ENCODE results near the gene C7orf33.

The C7orf33 gene

GRCh38 chr7:148622887-148623585 lies 32.5 kb downstream of the C7orf33 start:
- FAIRE-seq, result no peak
- no peak for DNase-seq (ENCODE audit: extremely low spot score, insufficient read length, low read depth)

- FAIRE-seq (no peak), DNase-seq (ENCODE audit: extremely low spot score, insufficient read length, low read depth) (no peak)
Measured at GRCh38 chr7:148623586-148624282, 33.2 kb downstream of the C7orf33 start.

GRCh38 chr7:148624735-148625134 lies 34.2 kb downstream of the C7orf33 start:
- FAIRE-seq (no peak), DNase-seq (ENCODE audit: extremely low spot score, insufficient read length, low read depth) (no peak)

GRCh38 chr7:148625342-148625741 lies 34.8 kb downstream of the C7orf33 start:
- FAIRE-seq, result no peak
- no peak for DNase-seq (ENCODE audit: extremely low spot score, insufficient read length, low read depth)

GRCh38 chr7:148626828-148627227 lies 36.3 kb downstream of the C7orf33 start:
- FAIRE-seq, result no peak
- DNase-seq (ENCODE audit: extremely low spot score, insufficient read length, low read depth), result no peak

- FAIRE-seq (no peak), DNase-seq (ENCODE audit: extremely low spot score, insufficient read length, low read depth) (no peak)
Measured at GRCh38 chr7:148628011-148628410, 37.4 kb downstream of the C7orf33 start.

- no peak for FAIRE-seq
- no peak for DNase-seq (ENCODE audit: extremely low spot score, insufficient read length, low read depth)
Measured at GRCh38 chr7:148630078-148630477, 39.5 kb downstream of the C7orf33 start.

- FAIRE-seq (no peak), DNase-seq (ENCODE audit: extremely low spot score, insufficient read length, low read depth) (no peak)
Measured at GRCh38 chr7:148633761-148634160, 43.2 kb downstream of the C7orf33 start.

GRCh38 chr7:148637094-148637493 lies 46.5 kb downstream of the C7orf33 start:
- FAIRE-seq (no peak), DNase-seq (ENCODE audit: extremely low spot score, insufficient read length, low read depth) (no peak)

- DNase-seq (ENCODE audit: extremely low spot score, insufficient read length, low read depth) (no peak), FAIRE-seq (no peak)
Measured at GRCh38 chr7:148645898-148646297, 55.3 kb downstream of the C7orf33 start.

GRCh38 chr7:148650232-148650858 lies 59.8 kb downstream of the C7orf33 start:
- DNase-seq (ENCODE audit: extremely low spot score, insufficient read length, low read depth), result no peak
- FAIRE-seq, result no peak

- FAIRE-seq, result no peak
- DNase-seq (ENCODE audit: extremely low spot score, insufficient read length, low read depth), result no peak
Measured at GRCh38 chr7:148652773-148653172, 62.2 kb downstream of the C7orf33 start.

- DNase-seq (ENCODE audit: extremely low spot score, insufficient read length, low read depth) (no peak), FAIRE-seq (no peak)
Measured at GRCh38 chr7:148657929-148658328, 67.4 kb downstream of the C7orf33 start.

- DNase-seq (ENCODE audit: extremely low spot score, insufficient read length, low read depth), result no peak
- FAIRE-seq, result no peak
Measured at GRCh38 chr7:148661471-148661870, 70.9 kb downstream of the C7orf33 start.

GRCh38 chr7:148662646-148663045 lies 72.1 kb downstream of the C7orf33 start:
- FAIRE-seq (no peak), DNase-seq (ENCODE audit: extremely low spot score, insufficient read length, low read depth) (no peak)

GRCh38 chr7:148664324-148664723 lies 73.8 kb downstream of the C7orf33 start:
- DNase-seq (ENCODE audit: extremely low spot score, insufficient read length, low read depth) (no peak), FAIRE-seq (no peak)

- DNase-seq (ENCODE audit: extremely low spot score, insufficient read length, low read depth), result no peak
- FAIRE-seq, result no peak
Measured at GRCh38 chr7:148665221-148665620, 74.7 kb downstream of the C7orf33 start.

All from GM18507 (cell line).